ENCODE data around the gene CCT7.
A peak's percentile ranks its signal among the peaks of the same experiment; 100 is the strongest.

CCT7 gene

GRCh38 chr2:73269686-73270465 lies 35.8 kb downstream of the CCT7 start:
- DNase-seq, result no peak

GRCh38 chr2:73272270-73272669 lies 38.2 kb downstream of the CCT7 start:
- no peak for DNase-seq

- no peak for DNase-seq
Observed at GRCh38 chr2:73279852-73280251, 45.7 kb downstream of the CCT7 start.

GRCh38 chr2:73281244-73281643 lies 47.1 kb downstream of the CCT7 start:
- no peak for DNase-seq

- DNase-seq, result no peak
Observed at GRCh38 chr2:73282924-73283544, 48.9 kb downstream of the CCT7 start.

GRCh38 chr2:73283545-73284295 lies 49.6 kb downstream of the CCT7 start:
- peak in 1 of 2 experiments; percentile 63 for DNase-seq

GRCh38 chr2:73284296-73285158 lies 50.4 kb downstream of the CCT7 start, which contains the start of gene FBXO41:
TSS of gene FBXO41 (minus strand) at chr2:73284478. CDS start at chr2:73269630, 14,848 bp downstream.
- DNase-seq, result peak; percentile 79 to 81

- no peak for DNase-seq
Observed at GRCh38 chr2:73285159-73285739, 51.1 kb downstream of the CCT7 start.

- no peak for DNase-seq
Observed at GRCh38 chr2:73286134-73286655, 52.1 kb downstream of the CCT7 start.

GRCh38 chr2:73289304-73289703 lies 55.2 kb downstream of the CCT7 start:
- DNase-seq, result no peak

GRCh38 chr2:73290049-73290839 lies 56.1 kb downstream of the CCT7 start:
- DNase-seq, result peak; percentile 45 to 56

- peak; percentile 63 to 73 for DNase-seq
Observed at GRCh38 chr2:73291093-73291460, 57.0 kb downstream of the CCT7 start.

GRCh38 chr2:73291461-73292315 lies 57.6 kb downstream of the CCT7 start:
- DNase-seq, result peak in 1 of 2 experiments; percentile 20

- DNase-seq, result peak in 1 of 2 experiments; percentile 11
Observed at GRCh38 chr2:73292316-73292905, 58.3 kb downstream of the CCT7 start.

- DNase-seq, result peak in 1 of 2 experiments; percentile 16
Observed at GRCh38 chr2:73292906-73293533, 58.9 kb downstream of the CCT7 start.

- DNase-seq, result peak; percentile 87 to 90
Observed at GRCh38 chr2:73293534-73294171, 59.5 kb downstream of the CCT7 start, which contains the start of gene EGR4. TSS of gene EGR4 (minus strand) at chr2:73293548. CDS start at chr2:73293317, 231 bp downstream.

GRCh38 chr2:73294239-73294638 lies 60.1 kb downstream of the CCT7 start:
- DNase-seq, result no peak

- DNase-seq, result no peak
Observed at GRCh38 chr2:73295751-73296400, 61.8 kb downstream of the CCT7 start.

All from activated CD4-positive, alpha-beta T cell treated with anti-CD3 and anti-CD28 coated beads, Interleukin-2, amount 50 U/mL, for 48 hours (primary cell).